ENCODE data around the gene NFATC4. TPM values are rescaled to one million over a fixed set of nuclear protein-coding genes. Genes with fewer than 3 reads are reported as not detected.

Gene NFATC4
- total and polyA plus RNA-seq, 2 donors: 41.8 to 136 TPM

DNA sequence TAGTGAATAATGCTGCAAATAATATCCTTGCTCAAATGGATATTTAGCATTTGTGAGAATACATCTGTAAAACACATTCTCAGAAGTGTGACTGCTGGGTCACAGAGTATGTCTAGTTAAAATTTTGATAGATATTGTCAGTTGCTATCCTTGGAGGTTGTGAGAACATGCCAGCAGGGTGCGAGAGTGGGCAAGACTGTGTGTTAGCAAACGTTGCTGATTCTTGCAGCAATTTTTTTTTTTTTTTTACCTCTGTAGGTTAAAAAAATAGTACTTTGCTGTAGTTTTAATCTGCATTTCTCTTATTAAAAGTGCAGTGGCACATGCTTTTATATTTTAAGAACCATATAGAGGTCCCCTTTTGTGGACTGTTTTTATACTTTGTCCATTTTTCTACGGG lies 26.3 kb downstream of the NFATC4 start:
- Histone ChIP-seq H3K4me1 (ENCODE audit: insufficient read depth) (no peaks in the 10 kb centered on the region), H3K4me3 (ENCODE audit: low read depth, low read length) (no peak overlapping the region), H3K36me3 (ENCODE audit: insufficient read depth) (no peaks in the 10 kb centered on the region), H3K27ac (ENCODE audit: low read depth) (no peak overlapping the region)
- 42% methylated on average over 3 of the region's 3 CpGs for WGBS
- DNase-seq (ENCODE audit: extremely low spot score): no peak

DNA sequence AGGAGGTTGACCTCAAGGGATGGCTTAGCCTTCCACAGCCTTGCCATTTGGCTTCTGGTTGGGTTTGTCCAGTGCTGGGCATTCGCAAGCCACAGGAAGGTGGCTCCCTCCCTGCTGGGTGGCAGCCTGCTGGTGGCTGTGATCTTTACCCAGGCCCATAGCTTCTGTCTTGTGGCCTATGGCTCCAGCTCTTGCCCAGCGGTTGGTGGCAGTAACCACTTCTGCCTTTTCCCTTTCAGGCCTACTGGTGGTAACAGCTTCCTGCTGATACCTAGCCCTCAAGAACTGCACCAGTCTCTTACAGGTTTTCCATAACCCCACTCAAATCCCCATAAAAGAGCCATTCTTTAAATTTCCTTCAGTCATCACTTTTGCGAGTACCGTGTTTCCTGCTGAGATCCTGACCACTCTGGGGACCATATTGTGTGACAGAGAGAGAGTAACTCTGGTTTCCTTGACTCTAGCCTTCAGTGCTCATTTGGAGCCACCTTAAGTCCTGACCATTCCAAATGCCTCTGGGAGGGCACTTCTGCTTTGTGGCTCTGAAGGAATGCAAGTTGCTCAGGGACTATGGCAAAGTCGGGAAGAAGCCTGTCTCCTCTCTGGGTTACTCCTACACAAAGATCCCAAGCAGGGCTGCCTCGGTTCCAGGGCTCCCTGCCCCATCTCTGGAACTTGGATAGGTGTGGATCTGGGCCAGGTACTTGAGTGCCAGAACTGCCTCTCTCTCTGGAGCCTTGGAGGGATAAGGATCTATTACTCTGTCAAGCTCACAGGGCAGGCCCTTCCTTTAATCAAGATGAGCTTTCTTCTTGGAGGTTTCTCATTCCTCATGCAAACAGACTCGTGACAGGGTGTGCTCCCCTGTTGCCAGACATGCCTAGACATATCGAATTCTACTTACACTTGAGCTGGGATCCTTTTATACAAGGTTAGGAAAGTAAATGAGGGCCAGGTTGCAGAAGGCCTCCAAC lies 27.9 kb downstream of the NFATC4 start:
- H3K4me1 ChIP-seq (ENCODE audit: insufficient read depth): no peaks in the 10 kb centered on the region
- no peak overlapping the region for H3K27ac ChIP-seq (ENCODE audit: low read depth)
- no peak overlapping the region for H3K4me3 ChIP-seq (ENCODE audit: low read depth, low read length)
- WGBS: 56% methylated on average over 8 of the region's 8 CpGs
- H3K36me3 ChIP-seq (ENCODE audit: insufficient read depth): no peaks in the 10 kb centered on the region
- DNase-seq (ENCODE audit: extremely low spot score): peak; percentile 60

DNA sequence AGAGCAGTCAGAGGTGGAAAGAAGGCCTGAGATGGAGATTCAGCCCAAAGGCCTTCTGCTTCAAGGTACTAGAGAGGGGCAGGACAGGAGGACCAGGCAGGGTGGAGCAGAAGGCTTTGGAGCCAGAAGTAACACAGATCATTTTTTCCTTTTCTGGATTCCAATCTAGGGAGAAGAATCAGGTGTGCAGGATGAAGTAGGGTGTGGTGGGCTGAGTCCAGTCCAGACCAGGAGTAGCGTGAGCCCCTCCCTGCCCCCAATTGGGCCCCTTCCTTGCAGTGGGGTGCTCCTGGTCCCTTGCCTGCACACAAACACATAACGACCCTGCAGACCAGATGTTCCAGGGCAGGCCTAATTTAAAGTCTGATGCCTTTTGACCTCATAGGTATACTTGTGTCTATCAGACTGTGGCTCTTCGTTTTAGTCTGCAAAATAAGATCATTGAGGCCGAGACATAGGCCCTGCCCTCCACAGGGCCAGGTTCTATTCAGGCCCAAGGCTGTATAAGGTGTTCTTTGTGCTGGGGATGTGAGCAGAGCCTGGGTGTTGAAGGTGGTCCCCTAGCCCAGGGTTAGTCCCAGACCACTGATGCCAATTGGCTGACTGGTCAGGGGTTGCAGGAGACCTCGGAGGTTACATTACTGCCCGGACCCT lies 29.8 kb downstream of the NFATC4 start:
- DNase-seq (ENCODE audit: extremely low spot score): no peak
- Histone ChIP-seq H3K27ac (ENCODE audit: low read depth) (peak overlapping the region; percentile 61), H3K4me3 (ENCODE audit: low read depth, low read length) (no peak overlapping the region), H3K36me3 (ENCODE audit: insufficient read depth) (no peaks in the 10 kb centered on the region), H3K4me1 (ENCODE audit: insufficient read depth) (no peaks in the 10 kb centered on the region)
- 38% methylated on average over 6 of the region's 6 CpGs for WGBS

DNA sequence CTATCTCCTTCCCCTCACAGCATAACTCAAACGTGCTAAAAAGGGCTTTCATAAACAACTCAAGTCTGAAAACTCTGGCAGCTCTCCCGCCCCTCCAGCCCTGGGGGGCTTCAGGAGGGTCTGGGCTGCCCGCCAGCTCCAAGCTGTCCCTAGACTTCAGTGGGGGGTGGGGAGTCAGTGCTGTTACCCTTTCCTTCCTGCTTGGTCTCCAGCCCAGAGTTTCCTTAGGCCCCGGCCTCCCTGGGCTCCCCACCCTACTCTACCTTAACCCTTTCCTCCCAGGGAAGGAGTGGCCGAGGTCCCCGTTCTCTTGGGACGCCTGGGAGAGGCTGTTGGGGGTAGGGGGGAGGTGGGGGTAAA lies 30.3 kb downstream of the NFATC4 start:
- peak overlapping the region; percentile 61 for H3K27ac ChIP-seq (ENCODE audit: low read depth)
- peak; percentile 43 for DNase-seq (ENCODE audit: extremely low spot score)
- WGBS: 7% methylated on average over 7 of the region's 7 CpGs
- H3K4me1 ChIP-seq (ENCODE audit: insufficient read depth): no peaks in the 10 kb centered on the region
- no peaks in the 10 kb centered on the region for H3K36me3 ChIP-seq (ENCODE audit: insufficient read depth)
- H3K4me3 ChIP-seq (ENCODE audit: low read depth, low read length): peak overlapping the region; percentile 80

DNA sequence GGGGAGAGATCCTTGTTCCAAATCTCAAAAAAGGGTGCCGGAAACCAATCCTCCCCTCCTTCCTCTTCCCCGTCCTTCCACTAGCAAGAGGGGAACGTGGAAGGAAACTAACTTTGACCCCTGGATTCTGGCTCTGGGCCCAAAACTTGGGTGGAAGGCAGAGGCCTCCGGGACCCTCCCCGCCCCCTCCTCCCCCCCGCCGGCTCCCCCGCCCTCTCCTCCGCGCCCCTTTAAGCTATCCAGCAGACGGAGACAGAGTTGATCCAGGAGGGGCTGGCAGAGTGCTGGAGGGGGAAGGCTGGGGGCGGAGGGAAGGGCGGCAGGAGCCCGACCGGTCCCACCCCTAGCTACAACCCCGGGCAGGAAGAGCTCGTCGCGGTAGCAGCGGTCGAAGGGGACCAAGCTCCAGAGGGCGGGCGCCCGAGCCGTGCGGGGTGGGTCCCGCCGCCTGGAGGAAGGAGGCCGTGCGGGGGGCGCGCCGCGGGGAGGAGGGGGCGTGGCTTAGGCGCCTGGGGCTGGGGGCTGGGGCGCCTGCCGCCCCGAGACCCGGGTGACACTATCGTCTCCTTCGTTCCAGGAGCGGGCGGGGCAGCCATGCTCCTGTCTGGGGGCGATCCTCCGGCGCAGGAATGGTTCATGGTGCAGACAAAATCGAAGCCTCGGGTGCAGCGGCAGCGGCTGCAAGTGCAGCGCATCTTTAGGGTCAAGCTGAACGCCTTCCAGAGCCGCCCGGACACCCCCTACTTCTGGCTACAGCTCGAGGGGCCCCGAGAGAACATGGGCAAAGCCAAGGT lies 30.9 kb downstream of the NFATC4 start, which contains the start of gene NYNRIN:
Gene NYNRIN, plus strand, starts transcription at position 351 of the 794 bp plus-strand sequence. Its CDS starts 244 bp downstream, at position 595.
- peak; percentile 67 for DNase-seq (ENCODE audit: extremely low spot score)
- WGBS: under 1% methylated on average over 56 of the region's 57 CpGs
- no peaks in the 10 kb centered on the region for H3K4me1 ChIP-seq (ENCODE audit: insufficient read depth)

DNA sequence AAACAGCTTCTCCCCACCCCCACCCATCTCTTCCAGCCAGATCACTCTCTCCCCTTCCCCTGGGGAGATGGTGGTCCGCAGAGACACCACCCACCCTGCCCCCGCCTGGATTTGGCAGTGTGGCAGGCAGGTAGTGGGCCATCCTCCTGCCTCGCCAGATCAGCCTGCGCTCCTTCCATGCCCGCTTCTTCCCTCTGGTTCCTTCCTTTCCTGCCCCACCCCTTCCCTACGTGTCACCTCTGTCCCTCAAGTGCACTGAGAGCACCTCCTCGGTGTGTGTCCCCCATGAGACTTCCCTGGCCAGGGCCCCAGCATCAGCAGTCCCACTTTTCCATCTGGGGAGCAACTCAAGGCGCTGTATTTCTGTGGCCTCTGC lies 31.5 kb downstream of the NFATC4 start:
- no peak for DNase-seq (ENCODE audit: extremely low spot score)
- H3K4me1 ChIP-seq (ENCODE audit: insufficient read depth): no peaks in the 10 kb centered on the region

More for the DNA sequence above, 30.9 kb downstream of the NFATC4 start, which contains the start of gene NYNRIN:
- H3K36me3 ChIP-seq (ENCODE audit: insufficient read depth): no peaks in the 10 kb centered on the region
- H3K27ac ChIP-seq (ENCODE audit: low read depth): peak within 1 kb of the TSS; percentile 74
- peak within 1 kb of the TSS; percentile 80 for H3K4me3 ChIP-seq (ENCODE audit: low read depth, low read length)

DNA sequence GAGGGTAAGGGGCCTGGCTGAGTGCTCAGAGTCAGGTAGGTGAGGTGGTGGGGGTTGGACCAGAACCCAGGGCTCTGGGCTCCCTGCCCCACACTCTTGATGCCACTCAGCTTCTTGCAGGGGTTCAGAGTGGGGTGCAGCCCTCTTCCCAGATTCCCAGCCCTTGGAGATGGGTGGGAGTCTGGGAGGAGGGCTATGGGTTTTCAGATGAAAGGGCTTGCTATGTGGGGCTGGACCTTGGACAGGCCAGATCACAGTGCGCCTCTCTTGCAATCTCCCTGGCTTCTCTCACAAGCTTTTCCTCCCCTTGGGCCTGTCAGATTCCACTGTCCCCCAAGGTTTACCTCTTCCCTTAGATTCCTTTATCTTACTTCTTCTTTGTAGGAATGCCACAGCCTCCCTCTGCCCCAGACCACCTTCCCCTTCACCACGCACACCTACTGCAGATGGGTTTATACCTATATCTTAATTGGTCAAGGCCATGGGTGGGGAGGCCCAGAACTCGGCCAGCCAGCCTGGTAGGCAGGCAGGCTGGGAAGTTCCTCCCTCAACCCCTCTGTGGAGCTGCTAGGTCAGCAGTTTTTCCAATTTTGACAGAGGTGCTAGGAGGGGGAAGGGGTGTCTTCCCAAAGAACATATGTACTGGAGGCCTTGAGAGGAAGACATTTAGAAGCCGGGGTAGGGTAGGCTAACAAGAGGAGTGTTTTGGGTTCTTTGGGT lies 32.2 kb downstream of the NFATC4 start:
- H3K4me1 ChIP-seq (ENCODE audit: insufficient read depth): no peaks in the 10 kb centered on the region
- no peak for DNase-seq (ENCODE audit: extremely low spot score)
- WGBS: 53% methylated on average over 4 of the region's 4 CpGs
- H3K36me3 ChIP-seq (ENCODE audit: insufficient read depth): no peaks in the 10 kb centered on the region
- H3K27ac ChIP-seq (ENCODE audit: low read depth): no peak overlapping the region
- peak overlapping the region; percentile 80 for H3K4me3 ChIP-seq (ENCODE audit: low read depth, low read length)

More for the DNA sequence above, 31.5 kb downstream of the NFATC4 start:
- peak overlapping the region; percentile 80 for H3K4me3 ChIP-seq (ENCODE audit: low read depth, low read length)
- H3K27ac ChIP-seq (ENCODE audit: low read depth): peak overlapping the region; percentile 74
- no peaks in the 10 kb centered on the region for H3K36me3 ChIP-seq (ENCODE audit: insufficient read depth)
- WGBS: 8% methylated on average over 8 of the region's 8 CpGs

DNA sequence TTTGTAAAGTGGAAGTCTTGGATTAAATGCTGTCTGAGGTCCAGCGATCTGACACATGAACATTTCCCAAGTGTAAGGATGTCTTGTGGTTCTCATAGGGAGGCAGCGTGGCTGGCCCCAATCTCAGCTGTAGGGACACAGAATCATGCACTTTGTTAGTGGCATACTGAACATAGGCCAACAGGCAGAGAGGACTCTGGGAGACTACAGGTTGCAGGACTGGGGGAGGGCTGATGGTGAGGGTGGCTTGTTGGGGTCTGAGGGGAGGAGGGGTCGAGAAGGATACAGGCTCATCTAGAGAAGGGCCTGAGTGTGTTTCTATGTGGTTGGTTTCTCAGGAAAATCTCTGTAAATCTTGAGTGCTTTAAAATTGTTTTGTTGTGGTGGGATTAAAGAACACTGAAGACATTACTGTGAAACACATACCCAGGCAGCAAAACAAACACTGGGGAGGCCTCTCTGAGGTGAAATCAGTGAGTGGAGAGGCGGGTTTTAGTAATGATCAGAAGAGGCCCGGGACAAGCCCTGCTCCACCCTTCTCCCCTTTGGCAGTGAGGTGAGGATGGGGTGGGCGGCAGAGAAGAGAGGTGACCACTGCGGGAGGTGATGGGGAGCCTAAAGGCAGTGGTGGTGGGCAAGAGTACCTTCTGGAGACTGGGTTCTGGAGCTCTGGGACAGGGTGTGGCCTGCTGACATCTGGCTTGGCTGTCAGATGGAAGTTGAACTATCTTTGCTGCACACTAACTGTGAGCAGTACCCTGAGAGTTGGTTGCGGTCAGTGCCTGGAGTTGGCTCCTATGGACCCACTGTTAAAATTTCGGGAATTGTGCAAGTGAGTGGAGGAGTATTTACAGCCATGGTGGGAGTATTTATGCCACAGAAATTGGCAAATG lies 34.1 kb downstream of the NFATC4 start:
- no peak for DNase-seq (ENCODE audit: extremely low spot score)
- Histone ChIP-seq H3K4me1 (ENCODE audit: insufficient read depth) (no peaks in the 10 kb centered on the region), H3K4me3 (ENCODE audit: low read depth, low read length) (no peak overlapping the region), H3K36me3 (ENCODE audit: insufficient read depth) (no peaks in the 10 kb centered on the region), H3K27ac (ENCODE audit: low read depth) (no peak overlapping the region)
- 54% methylated on average over 9 of the region's 9 CpGs for WGBS

DNA sequence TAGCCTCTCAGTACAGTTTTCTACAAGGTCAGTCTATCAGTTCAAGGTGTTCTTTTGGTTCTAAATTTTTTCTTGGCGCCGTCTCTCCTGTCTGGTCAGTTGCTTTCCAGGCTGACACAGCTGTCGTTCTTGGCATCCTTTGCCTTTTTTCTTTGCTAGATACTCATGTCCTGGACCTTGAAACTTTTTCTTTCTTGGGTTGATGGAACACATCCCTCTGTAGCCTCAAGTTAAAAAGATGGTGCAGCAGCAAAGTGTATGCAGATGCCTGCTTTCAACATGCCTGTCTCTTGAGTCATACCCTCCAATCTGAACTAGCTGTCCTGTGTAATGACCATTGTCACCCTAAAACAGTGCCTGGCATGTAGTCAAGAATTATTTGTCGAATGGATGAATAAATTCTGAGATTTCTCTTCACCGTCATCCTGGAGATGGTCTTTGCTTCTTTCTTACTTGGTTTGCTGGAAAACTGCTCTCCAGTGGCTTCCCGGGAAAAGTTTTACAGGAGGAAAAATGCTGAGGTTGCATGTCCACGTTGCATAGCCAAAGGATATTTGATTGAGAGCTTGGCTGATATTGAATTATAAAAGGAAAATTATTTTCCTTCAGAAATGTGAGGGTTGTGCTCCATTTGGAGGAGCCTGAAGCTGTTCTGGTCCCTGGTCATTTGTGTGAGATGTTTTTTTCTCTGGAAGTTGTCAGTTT lies 35.5 kb downstream of the NFATC4 start:
- DNase-seq (ENCODE audit: extremely low spot score): peak; percentile 46
- no peaks in the 10 kb centered on the region for H3K36me3 ChIP-seq (ENCODE audit: insufficient read depth)
- H3K4me3 ChIP-seq (ENCODE audit: low read depth, low read length): no peak overlapping the region
- 30% methylated on average over 7 of the region's 7 CpGs for WGBS
- no peaks in the 10 kb centered on the region for H3K4me1 ChIP-seq (ENCODE audit: insufficient read depth)
- H3K27ac ChIP-seq (ENCODE audit: low read depth): no peak overlapping the region

DNA sequence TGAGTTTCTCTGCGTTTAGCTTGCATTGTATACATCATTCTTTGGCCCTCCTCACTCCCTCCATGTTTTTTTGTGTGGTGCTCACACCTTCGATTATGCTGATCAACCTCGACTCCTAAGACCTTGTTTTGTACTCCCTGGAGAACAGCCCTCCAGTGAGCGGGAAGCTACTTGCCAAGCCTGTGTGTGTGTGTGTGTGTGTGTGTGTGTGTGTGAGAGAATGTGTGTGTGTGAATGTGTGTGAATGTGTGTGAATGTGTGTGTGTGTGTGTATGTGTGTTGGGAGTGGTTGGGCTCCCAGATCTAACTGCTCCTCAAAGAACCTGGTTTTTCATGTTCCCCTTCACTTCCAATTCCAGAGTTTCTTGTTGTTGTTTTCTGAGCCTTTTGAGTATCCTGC lies 36.8 kb downstream of the NFATC4 start:
- Histone ChIP-seq H3K4me3 (ENCODE audit: low read depth, low read length) (no peak overlapping the region), H3K36me3 (ENCODE audit: insufficient read depth) (no peaks in the 10 kb centered on the region), H3K4me1 (ENCODE audit: insufficient read depth) (no peaks in the 10 kb centered on the region), H3K27ac (ENCODE audit: low read depth) (no peak overlapping the region)
- no peak for DNase-seq (ENCODE audit: extremely low spot score)
- 67% methylated on average over 4 of the region's 4 CpGs for WGBS

DNA sequence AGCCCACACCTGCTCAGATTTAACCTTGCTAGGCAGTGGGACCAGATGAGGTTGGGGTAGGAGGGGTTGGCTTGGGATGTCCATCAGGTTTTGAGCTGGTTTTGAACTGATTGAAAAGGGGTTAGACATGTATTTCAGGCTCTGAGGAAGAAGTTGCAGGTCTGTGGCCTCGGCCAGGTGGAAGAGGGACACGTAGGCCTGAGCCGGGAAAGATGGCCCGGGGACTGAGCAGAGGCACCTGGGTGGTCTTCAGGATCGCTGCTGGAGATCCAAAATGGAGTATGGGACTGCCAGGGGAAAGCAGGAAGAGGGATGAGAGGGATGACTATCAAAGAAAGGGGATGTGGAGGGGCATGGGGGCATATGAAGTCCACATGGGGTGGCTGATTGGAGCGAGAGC lies 38.4 kb downstream of the NFATC4 start:
- Histone ChIP-seq H3K27ac (ENCODE audit: low read depth) (no peak overlapping the region), H3K4me3 (ENCODE audit: low read depth, low read length) (no peak overlapping the region), H3K4me1 (ENCODE audit: insufficient read depth) (no peaks in the 10 kb centered on the region), H3K36me3 (ENCODE audit: insufficient read depth) (no peaks in the 10 kb centered on the region)
- DNase-seq (ENCODE audit: extremely low spot score): no peak
- 89% methylated on average over 6 of the region's 6 CpGs for WGBS
